COLO829 (cell line): Measurements from ENCODE around the gene HIVEP3.

Source experiments
- DNase-seq: peaks from one replicate; pipeline ENCODE4 v3.0.0; 2012; ENCODE audit warnings: low spot score

Gene HIVEP3

DNA sequence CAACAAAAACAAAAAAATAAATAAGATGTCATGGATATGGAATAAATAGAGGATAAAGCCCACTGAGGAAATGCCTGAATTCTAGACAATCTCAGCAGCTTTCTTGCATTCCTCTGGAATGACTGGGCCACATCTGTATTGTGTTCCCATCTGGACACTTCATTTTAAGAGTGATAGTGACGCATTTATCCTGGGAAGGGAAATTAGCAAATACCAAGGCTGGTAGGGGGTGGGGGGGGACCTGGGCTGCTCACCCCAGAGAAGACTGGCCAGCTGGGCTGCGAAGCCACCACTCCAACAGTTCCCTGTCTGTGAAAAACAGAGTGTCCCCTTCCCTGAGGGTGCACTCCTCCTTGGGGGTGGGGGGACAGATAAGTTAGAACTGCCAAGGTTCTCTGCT is 106.3 kb downstream of the HIVEP3 start:
- DNase-seq: no peak

DNA sequence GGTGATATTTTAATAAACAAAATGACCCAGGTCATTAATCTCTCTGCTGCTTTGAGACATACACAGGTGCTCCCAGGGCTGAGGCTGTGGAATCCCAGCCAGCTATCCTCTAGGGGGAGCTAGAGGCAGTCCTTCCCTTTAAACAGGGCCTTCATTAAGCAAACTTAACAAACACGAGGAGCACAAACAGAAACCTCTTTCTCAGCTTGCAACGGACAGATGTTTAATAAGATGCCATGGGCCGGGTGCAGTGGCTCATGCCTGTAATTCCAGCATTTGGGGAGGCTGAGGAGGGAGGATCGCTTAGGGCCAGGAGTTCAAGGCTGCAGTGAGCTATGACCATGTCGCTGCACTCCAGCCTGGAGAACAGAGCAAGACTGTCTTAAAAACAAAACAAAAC is 106.7 kb downstream of the HIVEP3 start:
- DNase-seq: peak; percentile 71

DNA sequence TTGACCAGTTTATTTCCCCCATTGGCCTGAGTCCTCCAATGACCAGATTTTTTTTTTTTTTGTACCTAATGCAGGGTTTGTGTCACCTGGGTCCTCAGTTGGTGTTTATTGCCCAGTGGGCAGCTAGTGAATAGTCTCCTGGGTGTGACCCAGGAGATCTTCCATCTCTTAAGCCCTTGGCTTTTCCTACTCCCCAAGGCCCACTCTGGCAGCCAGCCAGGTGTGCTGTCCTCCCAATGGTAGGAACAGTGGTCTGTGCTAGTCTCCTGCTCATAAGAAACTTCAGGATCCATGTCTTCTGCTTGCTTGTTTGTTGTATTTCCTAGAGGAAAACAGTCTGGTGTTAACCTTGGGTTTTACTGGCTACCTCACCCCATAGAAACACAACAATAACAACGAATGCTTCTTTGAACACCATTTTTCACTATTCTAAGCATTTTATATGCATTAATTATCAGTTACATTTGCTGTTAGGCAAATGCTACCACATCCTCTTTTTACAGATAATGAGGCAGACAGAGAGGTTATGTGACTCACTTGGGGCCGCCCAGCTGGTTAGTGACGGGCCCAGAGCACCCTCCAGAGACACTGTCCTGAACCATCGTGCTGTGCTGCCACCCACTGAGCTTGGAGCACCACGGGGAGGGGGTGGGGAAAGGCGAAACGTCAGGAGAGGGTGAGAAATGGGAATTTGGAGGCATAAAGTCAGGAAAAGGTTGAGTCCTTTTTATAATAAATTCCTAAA is 107.5 kb downstream of the HIVEP3 start:
- no peak for DNase-seq

GRCh38 chr1:41810446-41810845 is 108.3 kb downstream of the HIVEP3 start:
- no peak for DNase-seq

- no peak for DNase-seq
Observed at GRCh38 chr1:41809692-41810091, 109.0 kb downstream of the HIVEP3 start.

DNA sequence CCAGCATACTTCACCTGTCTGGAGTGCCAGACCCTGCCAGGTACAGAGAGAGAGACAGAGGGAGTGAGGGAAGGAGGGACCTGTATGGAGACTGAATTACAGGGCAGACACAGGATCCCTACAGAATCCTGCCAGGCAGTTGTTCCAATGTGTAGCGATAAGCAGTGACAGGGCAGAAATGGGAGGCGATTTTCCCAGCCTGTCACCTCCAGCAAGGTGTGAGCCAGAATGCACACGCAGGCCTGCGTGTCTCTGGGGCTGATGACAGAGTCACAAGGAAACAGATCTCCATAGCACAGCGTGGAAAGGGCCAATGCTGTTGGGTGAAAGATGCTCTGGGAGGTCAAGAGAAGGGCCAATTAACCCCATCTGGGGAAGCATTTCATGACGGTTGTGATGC is 111.3 kb downstream of the HIVEP3 start:
- DNase-seq: no peak

DNA sequence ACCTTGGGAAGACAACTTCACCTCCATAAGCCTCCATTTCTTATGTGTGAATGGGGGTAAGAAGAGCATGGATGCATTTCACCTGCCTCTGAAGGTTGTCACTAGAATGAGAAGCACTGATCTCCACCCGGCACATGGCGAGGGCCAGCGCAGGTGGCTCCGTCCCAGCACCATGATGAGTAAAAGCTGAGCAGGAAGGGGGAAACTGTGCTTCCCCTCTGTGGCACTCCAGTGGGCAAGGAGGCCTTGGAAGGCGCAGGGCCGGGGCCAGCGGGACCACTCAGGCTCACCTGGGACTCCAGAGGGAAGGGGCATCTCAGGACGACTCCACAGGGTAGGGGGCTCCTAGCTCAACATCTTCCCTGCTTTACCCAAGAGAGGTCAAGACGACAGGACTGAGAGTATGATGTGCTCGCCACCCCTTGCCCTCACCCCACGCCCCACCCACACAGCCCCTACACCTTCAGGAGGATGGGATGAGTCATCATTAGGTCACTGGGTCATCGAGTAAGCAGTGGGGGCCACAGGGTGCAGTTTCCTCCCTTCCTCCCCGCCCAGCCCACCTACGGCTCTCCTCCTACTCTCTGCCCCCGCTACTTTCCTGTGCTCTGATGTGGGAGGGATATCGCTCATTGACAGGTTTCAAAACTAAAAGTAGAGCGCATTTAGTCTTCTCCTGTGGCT is 112.1 kb downstream of the HIVEP3 start:
- no peak for DNase-seq

DNA sequence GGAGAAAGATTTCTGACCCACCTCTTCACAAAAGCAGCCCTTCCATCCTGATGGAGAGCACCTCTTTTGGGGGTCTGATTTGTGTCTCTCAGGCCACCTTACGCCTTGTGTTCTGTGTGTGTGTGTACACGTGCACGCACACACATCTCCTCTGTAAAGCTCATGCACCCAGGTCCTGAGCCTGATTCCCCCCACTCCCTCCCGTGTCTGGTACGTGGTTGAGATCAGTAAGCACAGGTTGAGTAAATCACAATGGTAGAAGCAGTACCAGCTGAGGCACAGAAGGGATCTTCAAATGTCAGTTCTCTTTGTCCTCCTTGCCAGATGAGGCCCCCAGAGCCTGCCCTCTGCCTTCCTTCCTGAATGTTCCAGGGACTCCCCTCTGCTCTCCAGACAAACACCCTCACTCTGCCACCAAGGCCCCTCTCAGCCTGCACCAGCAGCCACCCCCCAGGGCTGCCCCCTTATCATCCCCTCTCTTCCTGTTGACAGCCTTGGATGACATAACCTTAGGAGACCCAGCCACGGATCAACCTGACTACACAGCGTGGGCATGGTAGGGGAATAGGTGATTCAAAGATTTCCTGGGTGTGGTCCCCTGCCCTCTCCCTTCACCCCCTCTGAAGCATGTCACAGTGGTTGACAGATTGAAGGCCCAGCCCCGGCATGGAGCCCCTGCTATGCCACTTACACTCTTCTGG is 112.8 kb downstream of the HIVEP3 start:
- no peak for DNase-seq

DNA sequence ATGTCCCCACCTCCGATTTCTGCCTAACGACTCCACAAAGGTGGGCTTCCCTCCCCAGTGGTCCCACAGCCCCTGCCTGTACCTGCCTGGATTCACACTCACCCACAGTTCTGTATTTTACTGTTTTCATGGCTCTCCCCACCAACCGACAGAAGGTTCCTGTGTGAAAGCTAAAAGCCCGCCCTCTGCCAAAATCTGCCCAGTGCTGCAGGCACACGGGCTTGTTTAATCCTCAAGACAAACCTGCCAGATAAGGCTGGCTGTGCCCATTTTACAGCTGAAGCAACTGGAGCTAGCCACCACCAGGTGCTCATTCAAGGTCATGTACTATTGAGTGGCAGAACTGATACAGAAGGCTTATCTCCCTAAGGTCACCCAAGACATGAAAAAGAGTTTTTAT is 114.5 kb downstream of the HIVEP3 start:
- no peak for DNase-seq

- DNase-seq: no peak
Observed at GRCh38 chr1:41803656-41804055, 115.1 kb downstream of the HIVEP3 start.

DNA sequence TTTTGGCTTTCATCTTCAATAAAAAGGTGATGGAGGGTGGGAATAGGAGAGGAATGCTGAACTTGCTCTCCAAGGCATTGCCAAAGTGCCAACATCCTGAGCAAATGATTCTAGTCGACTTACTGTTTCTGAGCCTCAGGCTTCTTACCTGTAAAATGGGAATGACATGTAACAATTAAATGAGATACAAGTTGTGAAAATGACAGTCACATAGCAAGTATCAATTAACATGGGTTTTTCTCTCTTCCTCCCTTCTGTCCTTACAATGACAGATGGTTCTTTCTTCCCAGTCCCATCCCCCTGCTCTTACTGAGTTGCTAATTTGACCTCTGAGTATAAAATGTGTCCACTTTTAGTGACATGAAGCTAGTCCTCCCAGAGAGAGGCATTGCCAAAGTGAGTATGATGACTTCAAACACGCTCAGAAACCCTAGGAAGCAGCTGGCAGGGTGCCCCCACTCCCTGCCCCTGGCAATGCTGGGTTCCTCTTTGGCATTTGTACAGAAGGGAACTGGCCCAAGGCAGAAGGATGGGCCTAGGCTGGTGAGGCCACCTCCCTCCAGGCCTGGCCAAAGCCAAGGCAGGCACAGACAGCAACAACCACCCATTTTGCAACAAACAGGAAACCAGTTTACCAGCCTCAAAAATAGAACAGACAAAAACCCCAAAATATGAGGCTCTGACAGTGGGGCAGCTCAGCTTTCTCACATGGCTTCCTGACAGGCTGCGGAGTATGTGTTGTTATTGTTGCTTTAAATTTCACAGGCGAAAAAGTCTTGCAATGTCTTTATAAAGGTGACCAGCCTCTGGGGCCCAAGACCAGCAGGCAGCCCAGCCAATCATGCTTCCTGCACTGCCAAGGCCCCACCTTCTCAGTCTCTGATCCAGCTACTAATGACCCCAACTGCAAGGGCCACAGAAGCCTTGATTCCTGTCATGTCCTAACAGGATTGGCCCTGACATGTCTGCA is 115.9 kb downstream of the HIVEP3 start:
- DNase-seq: no peak

GRCh38 chr1:41800311-41800829 is 118.4 kb downstream of the HIVEP3 start:
- no peak for DNase-seq

GRCh38 chr1:41799723-41800122 is 119.0 kb downstream of the HIVEP3 start:
- DNase-seq: no peak

- DNase-seq: no peak
Observed at GRCh38 chr1:41799205-41799604, 119.5 kb downstream of the HIVEP3 start.

DNA sequence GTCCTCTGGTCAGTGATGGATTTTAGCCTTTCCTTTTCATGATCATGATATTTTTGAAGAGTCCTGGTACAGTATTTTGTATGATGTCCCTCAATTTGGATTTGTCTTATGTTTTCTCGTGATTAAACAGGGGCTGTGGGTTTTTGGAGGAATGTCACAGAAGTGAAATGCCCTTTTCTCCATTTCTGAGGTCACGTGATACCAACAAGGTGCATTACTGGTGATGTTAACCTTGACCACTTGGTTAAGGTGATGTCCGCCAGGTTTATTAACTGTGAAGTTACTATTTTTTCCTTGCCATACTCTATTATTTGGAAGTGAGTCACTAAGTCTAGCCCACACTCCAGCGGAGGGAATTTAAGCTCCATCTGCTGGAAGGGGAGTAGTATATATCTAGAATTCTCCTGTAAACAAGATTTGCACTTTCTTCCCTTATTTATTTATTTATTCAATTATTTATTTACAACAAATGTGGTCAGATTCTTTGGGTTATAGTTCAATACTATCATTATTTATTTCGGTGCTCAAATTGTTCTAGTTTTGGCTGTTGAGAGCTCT is 123.4 kb downstream of the HIVEP3 start:
- DNase-seq: no peak

GRCh38 chr1:41794031-41794430 is 124.7 kb downstream of the HIVEP3 start:
- no peak for DNase-seq

DNA sequence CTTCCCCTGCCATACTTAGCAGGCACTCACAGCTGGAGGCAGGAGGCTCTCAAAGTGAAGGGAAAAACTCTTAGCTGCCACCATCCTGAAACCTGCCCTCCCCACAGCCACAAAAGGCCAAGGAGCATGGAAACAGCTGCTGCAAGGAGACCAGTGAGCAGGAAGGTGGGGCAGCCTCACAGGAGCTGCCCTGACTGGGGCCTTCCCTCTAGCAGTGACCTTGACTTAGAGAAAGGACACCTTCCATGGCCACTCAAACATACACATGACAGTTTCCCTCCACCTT is 126.3 kb downstream of the HIVEP3 start:
- no peak for DNase-seq

DNA sequence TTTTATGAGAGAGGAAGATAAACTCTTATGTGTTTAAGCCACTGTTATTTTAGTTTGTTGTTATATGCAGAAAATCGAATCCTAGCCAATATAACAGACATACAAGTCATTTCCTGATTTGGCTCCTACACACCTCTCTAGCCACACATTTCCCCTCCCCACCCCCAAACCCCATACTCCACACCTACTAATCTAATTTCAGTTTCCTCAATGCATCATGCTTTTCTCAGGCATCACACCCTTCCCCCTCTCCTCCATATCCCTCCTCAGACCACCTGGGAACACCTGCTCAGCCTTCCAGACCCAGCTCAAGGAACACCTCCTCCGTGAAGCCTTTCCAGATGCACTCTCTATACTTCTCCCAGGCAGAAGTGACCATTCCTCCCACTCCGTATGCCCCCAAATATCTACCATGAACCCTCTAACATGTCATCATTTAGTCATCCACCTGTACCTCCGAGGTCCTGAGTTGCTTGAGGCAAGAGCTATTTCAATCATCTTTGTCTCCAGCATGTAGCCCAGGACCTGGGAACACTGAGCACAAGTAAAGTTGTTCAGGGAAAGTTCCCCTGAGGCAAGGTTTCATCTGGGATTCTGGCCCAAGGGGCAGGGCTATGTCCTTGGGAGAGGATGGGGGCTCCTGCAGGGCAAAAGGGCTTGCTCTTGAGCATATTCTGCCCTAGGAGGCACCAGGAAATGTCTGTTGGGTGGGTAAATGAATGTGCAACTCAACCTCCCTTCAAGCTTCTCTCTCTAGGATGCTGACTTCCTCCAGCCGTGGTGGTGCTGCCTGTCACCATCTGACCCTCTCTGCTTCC is 126.8 kb downstream of the HIVEP3 start:
- no peak for DNase-seq

DNA sequence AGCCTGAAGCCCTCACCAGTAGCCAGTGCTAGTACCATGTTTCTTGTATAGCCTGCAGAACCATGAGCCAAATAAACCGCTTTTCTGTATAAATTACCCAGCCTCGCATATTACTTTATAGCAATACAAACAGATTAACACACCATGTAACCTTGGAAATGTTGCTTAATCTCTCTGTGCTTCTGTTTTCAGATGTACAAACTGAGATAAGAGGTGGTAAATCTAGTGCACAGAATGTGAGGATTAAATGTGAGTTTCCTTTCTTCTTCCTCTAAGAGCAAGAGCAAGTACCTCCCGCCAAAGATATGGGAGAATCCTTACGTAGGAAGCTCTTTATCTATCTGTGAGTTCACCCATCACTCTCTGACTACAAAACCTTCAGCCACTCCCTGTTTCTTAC is 128.4 kb downstream of the HIVEP3 start:
- no peak for DNase-seq

- DNase-seq: no peak
Observed at GRCh38 chr1:41789661-41790330, 128.9 kb downstream of the HIVEP3 start.
